NCI-H1436 (cell line): ENCODE data around the gene SLN.

Experiments used
- DNase-seq: peaks from one replicate; lab custom pipeline; 2025; lab: John Stamatoyannopoulos, UW

SLN gene

GRCh38 chr11:107719557-107720302 lies 7.9 kb upstream of the SLN start:
- DNase-seq: no peak

GRCh38 chr11:107719073-107719472 lies 7.2 kb upstream of the SLN start:
- DNase-seq: no peak

- no peak for DNase-seq
These were observed 5.2 kb upstream of the SLN start for GRCh38 chr11:107716884-107717532.

GRCh38 chr11:107713009-107713408 lies 1.2 kb upstream of the SLN start:
- DNase-seq: peak; percentile 20

- no peak for DNase-seq
These were observed 1.6 kb downstream of the SLN start for GRCh38 chr11:107710301-107710700.

GRCh38 chr11:107708792-107709191 lies 3.1 kb downstream of the SLN start:
- DNase-seq: no peak

- no peak for DNase-seq
These were observed 4.0 kb downstream of the SLN start for GRCh38 chr11:107707807-107708206.

- DNase-seq: no peak
These were observed 4.6 kb downstream of the SLN start for GRCh38 chr11:107707215-107707671.

- DNase-seq: no peak
These were observed 5.3 kb downstream of the SLN start for GRCh38 chr11:107706531-107706930.

- no peak for DNase-seq
These were observed 6.8 kb downstream of the SLN start for GRCh38 chr11:107705027-107705426.

GRCh38 chr11:107704451-107704850 lies 7.4 kb downstream of the SLN start:
- DNase-seq: no peak

GRCh38 chr11:107702723-107703122 lies 9.1 kb downstream of the SLN start:
- no peak for DNase-seq

- no peak for DNase-seq
These were observed 9.7 kb downstream of the SLN start for GRCh38 chr11:107702109-107702660.

GRCh38 chr11:107699371-107700285 lies 12.2 kb downstream of the SLN start:
- no peak for DNase-seq

GRCh38 chr11:107697291-107697690 lies 14.6 kb downstream of the SLN start:
- no peak for DNase-seq

GRCh38 chr11:107696140-107696539 lies 15.7 kb downstream of the SLN start:
- DNase-seq: no peak

- no peak for DNase-seq
These were observed 16.4 kb downstream of the SLN start for GRCh38 chr11:107695446-107695845.

GRCh38 chr11:107691000-107691750 lies 20.7 kb downstream of the SLN start:
- DNase-seq: no peak

GRCh38 chr11:107689317-107690202 lies 22.3 kb downstream of the SLN start:
- DNase-seq: peak; percentile 51

- DNase-seq: no peak
These were observed 23.4 kb downstream of the SLN start for GRCh38 chr11:107688322-107688918.
